Heart right ventricle (tissue), 16 donors: Measurements from ENCODE around the gene PKHD1. TPM values are rescaled to one million over a fixed set of nuclear protein-coding genes. Genes with fewer than 3 reads are reported as not detected.

Experiments
- ATAC-seq, 8 donors: fragments of 200-7000 bp; cut with Tn5 transposase; one replicate each; pipeline ENCODE4 v1.9.1; 2020; ENCODE audit warnings: mild to moderate bottlenecking in 8 of 8, moderate library complexity in 8 of 8, moderate number of reproducible peaks in 1 of 8
- DNase-seq, 2 donors: peaks; one replicate each; pipeline ENCODE4 v3.0.0-alpha.2; 2020
- H3K27ac ChIP-seq, 10 donors: fragments of 200-600 bp; sonication (generic) in 2 of 10; one replicate each; pipeline versions ENCODE4 v1.5.0 to v1.8.0; 2020 to 2022; ENCODE audit warnings: mild to moderate bottlenecking in 3 of 10
- H3K27me3 ChIP-seq, 7 donors: fragments of 200-600 bp; one replicate each; pipeline ENCODE4 v1.8.0; 2021 to 2022; ENCODE audit warnings: mild to moderate bottlenecking in 2 of 7
- H3K36me3 ChIP-seq, 9 donors: fragments of 200-600 bp; sonication (generic) in 1 of 9; one replicate each; pipeline versions ENCODE4 v1.5.0 to v1.8.0; 2020 to 2022; ENCODE audit warnings: mild to moderate bottlenecking in 2 of 9
- H3K4me1 ChIP-seq, 9 donors: fragments of 200-600 bp; sonication (generic) in 1 of 9; one replicate each; pipeline versions ENCODE4 v1.5.0 to v1.8.0; 2020 to 2022; ENCODE audit warnings: mild to moderate bottlenecking in 4 of 9
- H3K4me3 ChIP-seq, 10 donors: fragments of 200-600 bp; sonication (generic) in 2 of 10; one replicate each; pipeline versions ENCODE4 v1.5.0 to v1.8.0; 2020 to 2022; ENCODE audit warnings: mild to moderate bottlenecking in 7 of 10, moderate library complexity in 2 of 10
- H3K9me3 ChIP-seq, 11 donors: fragments of 200-600 bp in 10 of 11; sonication (generic) in 2 of 11; one replicate each; pipeline versions ENCODE4 v1.5.0 to v1.8.0; 2013 to 2022; ENCODE audit warnings: mild to moderate bottlenecking in 2 of 11, control low read depth in 1 of 11, moderate library complexity in 1 of 11
- CTCF ChIP-seq, 9 donors: fragments of 200-600 bp; sonication (generic) in 2 of 9; IDR thresholded peaks; one replicate each; pipeline versions ENCODE4 v1.5.0 to v1.8.0; 2021 to 2022; ENCODE audit warnings: antibody characterized with exemption in 9 of 9, mild to moderate bottlenecking in 5 of 9, moderate library complexity in 1 of 9
- WGBS, 2 donors: extraction: QIAGEN DNeasy Blood & Tissue Kit; methylation state at CpG; one replicate each; pipeline ENCODE4 v1.1.7; 2013; ENCODE audit warnings: inconsistent platforms in 1 of 2; 5-methylcytosine and 5-hydroxymethylcytosine counted together
- intact Hi-C, 10 donors: fragments of 100-400 bp; cut with DNase I; formaldehyde crosslinking; loops; one replicate each; pipeline versions ENCODE4 v1.11.1 to v1.14.2; 2022
- polyA plus RNA-seq, 2 donors: library from polyadenylated mRNA; stranded (reverse); fragments of 200-250 nt; gene quantifications; one replicate each; pipeline ENCODE4 v1.2.3, GENCODE V29; 2013
- total RNA-seq, 10 donors: library from RNA; stranded (reverse); fragmentation: NEBNext Ultra II Directional in 3 of 10; extraction: Animal tissue kit (Norgen Biotek cat#: 25700) in 3 of 10; gene quantifications; one replicate each; pipeline versions ENCODE4 v1.2.1 to v1.2.4, GENCODE V29; 2021 to 2023
- donor health status: Arrhythmogenic right ventricular cardiomyopathy.
- donor health status: ischemic (EF 13 %, LVEDD 7.1; RV severe dilation, severe dysfunction).
- donor health status: healthy with polysubstance abuse.
- donor health status: DM: no; HTN: yes; CAD: no.
- donor health status: DM: no; HTN: no; CAD: no.
- donor health status: ischemic (EF 25% LVEDD 6.9; RV normal size, moderate dysfunction).
- donor health status: ischemic (EF 25% LVEDD 5.7; RV mildly dilated, moderate dysfunction).
- donor health status: healthy.
- donor health status: DM: yes; HTN: yes; CAD: no.
- donor health status: Ischemic cardiomyopathy.
- donor health status: ischemic (EF 35%, LVEDD 5.7; RV mildly dilated, moderate dysfunction).
- donor health status: nonischemic (EF 11% LVEDD 7.7; RV severe dilation, severe dysfunction).
- donor health status: DM: yes; HTN: yes; CAD: no.
- donor health status: PGD.
- donor health status: ischemic (EF 29% LVEDD 5.4; RV normal size, mild dysfunction).
- donor health status: nonischemic (EF 23%, LVEDD 6.1; RV moderate dilation, normal function).

Gene PKHD1
- total and polyA plus RNA-seq, 12 donors = under 0.01 to 0.07 (median 0.02) TPM; not detected in 7

- H3K27me3 ChIP-seq = no peaks in the 10 kb centered on the region
- 58 to 77% methylated on average over 1 of the region's 1 CpG for WGBS, 2 donors
- no peak overlapping the region for H3K27ac ChIP-seq
- no peak overlapping the region for H3K4me3 ChIP-seq
- no peaks in the 10 kb centered on the region for H3K36me3 ChIP-seq
- ATAC-seq = no peak
- no peak for TF ChIP-seq CTCF (IDR thresholded peaks at IDR 0.05)
- intact Hi-C loops = no loop called here
- peaks cover 0 to 15% (median 0%) of the 10 kb centered on the region in 11 donors for H3K9me3 ChIP-seq
- H3K4me1 ChIP-seq = no peaks in the 10 kb centered on the region
- DNase-seq = no peak
Observed at GRCh38 chr6:51805517-51805916, 281.9 kb downstream of the PKHD1 start.

- ATAC-seq = no peak
- no peak overlapping the region for H3K27ac ChIP-seq
- H3K4me1 ChIP-seq = no peaks in the 10 kb centered on the region
- intact Hi-C loops = no loop called here
- no peak overlapping the region for H3K4me3 ChIP-seq
- TF ChIP-seq CTCF (IDR thresholded peaks at IDR 0.05) = no peak
- peaks cover 0 to 26% (median 0%) of the 10 kb centered on the region in 11 donors for H3K9me3 ChIP-seq
- DNase-seq = no peak
- no peaks in the 10 kb centered on the region for H3K27me3 ChIP-seq
- H3K36me3 ChIP-seq = no peaks in the 10 kb centered on the region
Observed at GRCh38 chr6:51800603-51801002, 286.8 kb downstream of the PKHD1 start.

- DNase-seq (no peak), ATAC-seq (no peak)
- Histone ChIP-seq H3K9me3 (peaks cover 0 to 44% (median 0%) of the 10 kb centered on the region in 11 donors), H3K4me1 (no peaks in the 10 kb centered on the region), H3K27me3 (no peaks in the 10 kb centered on the region), H3K4me3 (no peak overlapping the region), H3K27ac (no peak overlapping the region), H3K36me3 (no peaks in the 10 kb centered on the region)
- no peak for TF ChIP-seq CTCF (IDR thresholded peaks at IDR 0.05)
- 87 to 89% methylated on average over 3 of the region's 3 CpGs for WGBS, 2 donors
- intact Hi-C loops = no loop called here
Observed at GRCh38 chr6:51793393-51793792, 294.0 kb downstream of the PKHD1 start.

GRCh38 chr6:51792273-51793030, 295.0 kb downstream of the PKHD1 start:
- no peaks in the 10 kb centered on the region for H3K27me3 ChIP-seq
- ATAC-seq (no peak), DNase-seq (no peak)
- no peaks in the 10 kb centered on the region for H3K4me1 ChIP-seq
- peaks cover 0 to 36% (median 0%) of the 10 kb centered on the region in 11 donors for H3K9me3 ChIP-seq
- WGBS, 2 donors = 44 to 53% methylated on average over 1 of the region's 1 CpG
- no peak overlapping the region for H3K4me3 ChIP-seq
- TF ChIP-seq CTCF (IDR thresholded peaks at IDR 0.05) = no peak
- no peaks in the 10 kb centered on the region for H3K36me3 ChIP-seq
- intact Hi-C loops = no loop called here
- H3K27ac ChIP-seq = no peak overlapping the region
